ENCODE results near the gene SLAMF6. TPM values are rescaled to one million over a fixed set of nuclear protein-coding genes. Genes with fewer than 3 reads are reported as not detected.

The SLAMF6 gene
- total and polyA plus RNA-seq, 12 donors: 0.11 to 1.8 (median 0.97) TPM; not detected in 1

DNA sequence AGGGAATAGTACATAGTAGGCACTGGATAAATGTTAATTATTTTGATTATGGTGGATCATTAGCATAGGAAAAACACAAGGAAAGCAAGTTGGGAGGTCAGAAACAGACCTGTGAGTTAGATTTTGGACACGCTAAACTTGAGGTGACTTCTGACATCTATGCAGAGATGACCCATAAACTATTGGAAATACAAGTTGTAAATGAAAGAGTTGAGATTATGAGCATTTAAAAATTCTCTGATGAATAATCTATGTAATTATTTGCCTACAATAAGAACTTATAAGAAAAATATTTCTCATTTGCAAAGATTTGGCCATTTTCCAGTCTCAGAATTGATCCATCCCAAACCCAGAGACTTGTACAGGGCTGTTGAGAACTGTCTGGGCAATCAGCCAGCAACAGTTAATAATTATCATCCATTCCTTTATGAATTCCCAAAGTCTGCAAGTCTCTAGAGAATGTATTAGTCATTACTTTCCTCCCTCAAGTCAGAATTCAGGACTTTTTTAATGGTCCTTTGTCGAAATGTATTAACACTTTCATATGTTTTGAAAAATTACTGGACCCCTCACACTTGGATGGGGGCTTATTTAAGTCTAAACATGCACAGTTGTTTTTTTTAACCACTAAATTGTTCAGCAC is 19.4 kb upstream of the SLAMF6 start:
- TF ChIP-seq CTCF (IDR thresholded peaks at IDR 0.05): no peak
- no peak for TF ChIP-seq POLR2A (IDR thresholded peaks at IDR 0.05)
- 0 to 36% (median 2%) methylated on average over 2 of the region's 2 CpGs for WGBS, 4 donors
- H3K36me3 ChIP-seq (replicated peaks in 1 of 2): no peaks in the 10 kb centered on the region
- H3K4me3 ChIP-seq: no peak overlapping the region
- no peaks in the 10 kb centered on the region for H3K4me1 ChIP-seq (replicated peaks in 1 of 2)
- DNase-seq: no peak
- H3K27me3 ChIP-seq: no peaks in the 10 kb centered on the region
- intact Hi-C loops (cut with DNase I): no loop called here
- no peaks in the 10 kb centered on the region for H3K9me3 ChIP-seq (replicated peaks in 1 of 3)
- no peak overlapping the region for H3K27ac ChIP-seq

GRCh38 chr1:160541622-160542302 is 18.7 kb upstream of the SLAMF6 start:
- H3K27me3 ChIP-seq: no peaks in the 10 kb centered on the region
- intact Hi-C loops (cut with DNase I): no loop called here
- WGBS, 4 donors: 49 to 81% (median 60%) methylated on average over 1 of the region's 1 CpG
- H3K4me3 ChIP-seq: no peak overlapping the region
- no peaks in the 10 kb centered on the region for H3K36me3 ChIP-seq (replicated peaks in 1 of 2)
- no peak for DNase-seq
- TF ChIP-seq POLR2A (IDR thresholded peaks at IDR 0.05) (no peak), CTCF (IDR thresholded peaks at IDR 0.05) (no peak)
- no peak overlapping the region for H3K27ac ChIP-seq
- H3K9me3 ChIP-seq (replicated peaks in 1 of 3): no peaks in the 10 kb centered on the region
- H3K4me1 ChIP-seq (replicated peaks in 1 of 2): no peaks in the 10 kb centered on the region

GRCh38 chr1:160540859-160541233 is 17.8 kb upstream of the SLAMF6 start:
- H3K9me3 ChIP-seq (replicated peaks in 1 of 3): peaks cover 0 to 2% (median 0%) of the 10 kb centered on the region in 3 donors
- TF ChIP-seq POLR2A (IDR thresholded peaks at IDR 0.05) (no peak), CTCF (IDR thresholded peaks at IDR 0.05) (no peak)
- no peaks in the 10 kb centered on the region for H3K36me3 ChIP-seq (replicated peaks in 1 of 2)
- H3K27ac ChIP-seq: no peak overlapping the region
- no peaks in the 10 kb centered on the region for H3K4me1 ChIP-seq (replicated peaks in 1 of 2)
- intact Hi-C loops (cut with DNase I): no loop called here
- no peak overlapping the region for H3K4me3 ChIP-seq
- DNase-seq: no peak
- no peaks in the 10 kb centered on the region for H3K27me3 ChIP-seq

DNA sequence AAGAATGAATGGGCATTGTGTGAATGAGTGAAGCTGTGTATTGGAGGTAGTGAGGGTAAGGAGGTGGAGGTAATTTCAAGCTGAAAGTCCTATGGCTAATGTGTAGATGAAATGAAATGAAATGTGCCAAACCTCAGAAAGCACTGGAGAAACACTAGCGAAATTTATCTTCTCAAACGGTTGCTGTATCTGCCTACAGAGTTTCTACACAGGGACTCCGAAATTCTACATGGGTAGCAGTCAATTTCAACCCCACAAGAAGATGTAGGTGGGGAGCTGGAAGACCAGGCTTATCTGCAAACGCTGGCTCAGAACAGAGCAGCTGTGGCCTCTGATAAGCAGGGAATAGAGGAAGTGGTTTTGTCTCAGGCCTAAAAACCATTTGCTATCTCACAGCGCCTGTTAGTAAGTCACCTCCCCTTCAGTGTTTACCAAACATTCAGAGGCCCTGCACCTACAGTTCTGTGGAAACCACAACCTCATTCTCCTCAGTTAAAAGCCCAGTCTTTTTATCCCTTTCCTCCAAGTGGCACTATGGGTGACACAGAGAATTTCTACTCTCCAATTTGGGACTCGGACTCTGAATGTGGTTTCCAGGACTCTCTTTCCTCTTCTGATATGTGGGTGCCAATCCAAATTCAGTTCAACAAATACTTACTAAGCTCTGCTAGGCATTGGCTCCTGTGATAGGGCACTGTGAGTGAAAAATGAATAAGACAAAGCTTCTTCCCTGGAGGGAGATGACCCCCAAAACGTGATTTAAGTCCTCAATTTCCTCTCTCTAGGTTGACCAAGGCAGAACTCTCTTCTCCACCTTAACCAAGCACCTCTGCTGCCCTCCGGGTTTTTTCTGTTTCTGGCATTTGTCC is 17.2 kb upstream of the SLAMF6 start:
- Histone ChIP-seq H3K27me3 (no peaks in the 10 kb centered on the region), H3K4me3 (no peak overlapping the region), H3K9me3 (replicated peaks in 1 of 3) (peaks cover 0 to 8% (median 0%) of the 10 kb centered on the region in 3 donors), H3K27ac (no peak overlapping the region), H3K4me1 (replicated peaks in 1 of 2) (no peaks in the 10 kb centered on the region), H3K36me3 (replicated peaks in 1 of 2) (no peaks in the 10 kb centered on the region)
- no peak for DNase-seq
- WGBS, 4 donors: 45 to 54% (median 47%) methylated on average over 7 to 8 of the region's 8 CpGs
- TF ChIP-seq CTCF (IDR thresholded peaks at IDR 0.05) (no peak), POLR2A (IDR thresholded peaks at IDR 0.05) (no peak)
- intact Hi-C loops (cut with DNase I): no loop called here
